NK-92 (cell line): ENCODE measurements around the gene APBA3.

ENCODE experiments used
- DNase-seq: peaks from one replicate; lab custom pipeline; 2025; ENCODE audit not compliant: unreplicated experiment; lab: John Stamatoyannopoulos, UW

Gene APBA3

DNA sequence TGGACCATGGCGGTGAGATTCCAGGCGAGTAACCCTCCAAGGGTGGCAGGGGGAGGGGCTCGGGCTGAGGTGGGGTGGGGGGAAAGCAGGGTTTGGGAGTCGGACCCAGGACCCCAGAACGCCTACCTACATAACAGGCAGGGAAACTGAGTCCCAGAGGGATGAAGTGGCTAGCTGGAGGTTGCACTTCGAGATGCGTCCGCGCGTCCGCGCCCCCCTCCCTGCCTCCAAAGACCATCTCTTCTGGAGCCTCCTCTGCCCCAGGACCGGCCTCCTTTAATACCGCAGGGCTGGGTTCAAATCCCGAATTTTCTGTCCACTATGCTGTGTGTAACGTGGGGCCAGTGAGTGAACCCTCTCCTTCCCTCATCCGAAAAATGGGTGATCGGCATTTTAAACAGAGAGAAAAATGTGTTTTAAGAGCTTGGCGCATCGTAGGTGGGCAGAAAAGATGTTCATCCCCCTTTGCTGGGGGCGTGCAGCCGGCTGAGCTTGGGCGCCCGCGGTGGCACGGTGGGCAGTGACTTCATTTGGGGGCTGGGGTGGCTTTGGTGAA is 39.5 kb downstream of the APBA3 start:
- DNase-seq = no peak

DNA sequence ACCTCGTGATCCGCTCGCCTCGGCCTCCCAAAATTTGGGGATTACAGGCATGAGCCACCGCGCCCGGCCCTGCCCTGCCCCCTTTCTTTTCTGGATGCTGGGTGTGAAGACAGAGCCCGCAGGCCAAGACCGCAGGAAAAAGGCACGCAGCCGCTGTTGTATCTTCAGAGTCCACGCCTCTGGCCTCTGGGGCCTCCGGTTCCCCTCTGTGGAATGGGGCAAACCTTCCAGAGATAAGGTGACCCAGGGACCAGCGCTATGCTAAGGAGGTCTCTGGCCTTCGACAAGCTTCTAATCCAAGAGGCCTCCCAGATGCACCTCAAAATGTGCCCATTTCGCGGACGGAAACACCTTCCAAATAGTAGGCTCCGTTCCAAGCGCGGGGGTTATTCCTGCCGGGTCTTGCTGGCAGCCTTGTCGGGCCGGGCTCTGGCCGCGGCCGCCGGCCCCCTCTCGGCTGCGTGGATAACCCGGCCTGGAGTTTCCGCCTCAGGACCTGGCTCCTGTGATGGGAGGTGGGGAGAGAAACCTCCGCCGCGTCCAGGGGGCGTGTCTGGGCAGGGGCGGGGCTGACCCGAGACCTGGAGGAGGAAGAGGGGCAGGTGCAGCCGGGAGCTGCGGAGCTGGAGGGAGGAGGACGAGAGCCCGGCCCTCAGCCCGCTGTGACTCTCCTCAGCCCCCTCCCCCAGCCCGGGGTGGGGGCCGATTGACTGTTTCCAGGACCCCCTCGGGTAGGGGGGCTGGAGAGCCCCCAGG is 40.2 kb downstream of the APBA3 start:
- DNase-seq = no peak

DNA sequence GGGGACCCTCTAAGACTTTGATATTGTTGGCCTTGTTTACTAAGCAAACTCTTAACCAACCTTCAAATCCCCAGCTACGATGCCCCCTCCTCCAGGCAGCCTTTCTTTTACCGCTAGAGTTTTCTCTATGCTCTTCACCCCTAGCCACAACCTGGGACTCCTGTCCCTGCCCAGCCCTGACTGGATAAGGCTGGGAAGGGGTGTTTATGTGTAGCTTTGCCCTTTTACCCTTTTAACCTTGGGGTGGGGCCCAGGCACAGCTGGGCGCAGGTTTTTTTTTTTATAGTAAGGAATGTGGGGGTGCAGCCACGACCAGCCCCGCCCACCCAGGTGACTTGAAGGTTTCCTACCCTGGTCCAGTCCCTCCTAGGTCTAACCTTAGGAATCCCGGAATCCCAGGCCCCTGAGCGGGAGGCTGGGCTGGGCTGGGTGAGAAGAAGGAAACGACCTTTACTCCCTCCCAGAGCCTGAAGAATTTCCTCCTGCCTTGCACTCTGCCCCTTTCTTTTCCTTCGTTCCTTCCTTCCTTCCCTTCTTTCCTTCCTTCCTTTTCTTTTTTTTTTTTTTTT is 41.1 kb downstream of the APBA3 start:
- no peak for DNase-seq

GRCh38 chr19:3719868-3720267 is 41.6 kb downstream of the APBA3 start:
- DNase-seq = no peak

GRCh38 chr19:3716147-3716668 is 45.3 kb downstream of the APBA3 start:
- no peak for DNase-seq

GRCh38 chr19:3712663-3713611 is 48.6 kb downstream of the APBA3 start:
- no peak for DNase-seq

GRCh38 chr19:3710265-3710812 is 51.2 kb downstream of the APBA3 start:
- no peak for DNase-seq

DNA sequence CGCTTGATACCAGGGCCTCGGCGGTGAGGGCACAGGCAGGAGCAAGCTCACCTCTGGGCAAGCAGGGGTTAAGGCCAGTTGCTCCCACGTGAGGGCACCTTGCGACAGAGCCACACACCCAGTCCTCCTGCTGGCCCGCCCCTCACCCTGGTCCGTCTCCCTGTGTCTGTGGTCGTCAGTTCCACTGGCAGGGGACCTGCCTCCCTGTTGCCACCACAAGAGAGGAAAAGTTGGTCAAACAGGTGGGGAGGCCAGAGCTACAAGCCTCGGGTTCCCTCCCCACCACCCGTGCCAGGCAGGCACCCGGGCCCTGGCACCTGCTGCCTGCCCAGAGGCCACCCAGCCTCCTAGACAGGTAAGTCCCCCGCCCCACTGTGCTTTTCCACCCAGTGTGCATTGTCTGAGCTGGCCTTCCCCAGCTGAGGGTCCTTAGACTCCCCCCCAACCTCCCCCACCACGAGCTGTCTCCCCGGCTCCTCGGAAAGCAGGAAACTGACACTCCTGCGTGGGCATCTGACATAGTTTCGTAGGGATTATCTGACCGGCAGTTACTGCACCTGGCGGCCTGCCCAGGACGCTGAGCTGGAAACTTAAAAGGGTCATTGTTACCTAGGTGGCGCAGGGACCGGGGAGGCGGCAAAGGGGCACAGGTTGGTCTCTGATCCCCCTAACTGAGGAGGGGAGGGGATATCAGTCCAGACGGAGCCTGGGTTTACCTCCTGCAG is 53.1 kb downstream of the APBA3 start, which contains the start of gene TJP3:
Gene TJP3, plus strand, starts transcription at position 178 of the 725 bp plus-strand sequence. CDS start 20,049 bp downstream, outside the sequence.
- no peak for DNase-seq

- DNase-seq = no peak
Measured at GRCh38 chr19:3707868-3708206, 53.7 kb downstream of the APBA3 start.

GRCh38 chr19:3701200-3701599 is 60.3 kb downstream of the APBA3 start:
- no peak for DNase-seq
